Neuronal stem cell (in vitro differentiated cells): ENCODE results near the gene CYLD.
A peak's percentile ranks its signal among the peaks of the same experiment; 100 is the strongest.

Source experiments
- DNase-seq: peaks from one replicate; pipeline ENCODE4 v3.0.0-alpha.2; 2013; ENCODE audit warnings: low spot score
- H2AFZ ChIP-seq: one replicate; pipeline ENCODE4 v1.6.1; 2013; ENCODE audit warnings: mild to moderate bottlenecking, low read length, inconsistent platforms
- H2AK5ac ChIP-seq: 2 replicates; pipeline ENCODE4 v1.6.1; 2013; ENCODE audit warnings: low read depth, mild to moderate bottlenecking, inconsistent platforms, low read length, moderate library complexity, mixed read lengths
- H2BK120ac ChIP-seq: 2 replicates; pipeline ENCODE4 v1.6.1; 2013; ENCODE audit warnings: low read depth, mild to moderate bottlenecking, inconsistent platforms, low read length, moderate library complexity, mixed read lengths
- H2BK12ac ChIP-seq: one replicate; pipeline ENCODE4 v1.6.1; 2013; ENCODE audit warnings: low read length, inconsistent platforms
- H2BK15ac ChIP-seq: 2 replicates; pipeline ENCODE4 v1.6.1; 2013; ENCODE audit warnings: mild to moderate bottlenecking, low read length, inconsistent platforms, mixed read lengths
- H2BK5ac ChIP-seq: one replicate; pipeline ENCODE4 v1.6.1; 2013; ENCODE audit warnings: inconsistent platforms, mild to moderate bottlenecking, low read length, moderate library complexity
- H3K14ac ChIP-seq: one replicate; pipeline ENCODE4 v1.6.1; 2013; ENCODE audit warnings: low read length, inconsistent platforms
- H3K18ac ChIP-seq: 2 replicates; pipeline ENCODE4 v1.6.1; 2013; ENCODE audit warnings: low read length, inconsistent platforms
- H3K23ac ChIP-seq: 2 replicates; pipeline ENCODE4 v1.6.1; 2013; ENCODE audit warnings: low read depth, mild to moderate bottlenecking, mixed read lengths, low read length, inconsistent platforms; ENCODE audit not compliant: poor library complexity
- H3K27ac ChIP-seq: replicated peaks from 3 replicates; pipeline ENCODE4 v1.5.1; 2013; ENCODE audit warnings: low read length, inconsistent platforms
- H3K27me3 ChIP-seq, 3 experiments: 2 replicates each; pipeline ENCODE4 v1.6.1; 2013; ENCODE audit warnings: low read length in 3 of 3, mild to moderate bottlenecking in 2 of 3, inconsistent platforms in 1 of 3, low read depth in 1 of 3, mixed read lengths in 1 of 3, moderate library complexity in 1 of 3; ENCODE audit not compliant: control insufficient read depth in 3 of 3, insufficient read depth in 3 of 3
- H3K36me3 ChIP-seq, 2 donors: replicated peaks in 1 of 2; 2 replicates each; pipeline ENCODE4 v1.6.1; 2013; ENCODE audit warnings: low read length in 2 of 2; ENCODE audit not compliant: control insufficient read depth in 2 of 2, insufficient read depth in 2 of 2
- H3K4ac ChIP-seq: 2 replicates; pipeline ENCODE4 v1.6.1; 2013; ENCODE audit warnings: inconsistent platforms, mild to moderate bottlenecking, low read length, moderate library complexity
- H3K4me1 ChIP-seq, 2 donors: 1 replicate in 1 of 2; 2 replicates in 1 of 2; pipeline ENCODE4 v1.6.1; 2013; ENCODE audit warnings: low read length in 2 of 2, low read depth in 1 of 2; ENCODE audit not compliant: control insufficient read depth in 2 of 2, insufficient read depth in 1 of 2
- H3K4me2 ChIP-seq: one replicate; pipeline ENCODE4 v1.6.1; 2013; ENCODE audit warnings: mild to moderate bottlenecking, low read length, inconsistent platforms; ENCODE audit not compliant: insufficient read depth, poor library complexity, severe bottlenecking
- H3K4me3 ChIP-seq, 2 donors: 2 replicates each; pipeline ENCODE4 v1.5.1; 2013; ENCODE audit warnings: low read length in 2 of 2, mild to moderate bottlenecking in 2 of 2, inconsistent platforms in 1 of 2, moderate library complexity in 1 of 2
- H3K79me1 ChIP-seq: one replicate; pipeline ENCODE4 v1.6.1; 2013; ENCODE audit warnings: low read depth, mild to moderate bottlenecking, inconsistent platforms, low read length, moderate library complexity
- H3K9ac ChIP-seq: one replicate; pipeline ENCODE4 v1.6.1; 2013; ENCODE audit warnings: mild to moderate bottlenecking, low read depth, low read length, inconsistent platforms; ENCODE audit not compliant: poor library complexity
- H3K9me3 ChIP-seq, 2 donors: replicated peaks in 1 of 2; 2 replicates each; pipeline versions ENCODE3 to v1.6.1; 2013; ENCODE audit warnings: low read length in 2 of 2, mild to moderate bottlenecking in 2 of 2, inconsistent platforms in 1 of 2, low read depth in 1 of 2, mixed read lengths in 1 of 2, moderate library complexity in 1 of 2; ENCODE audit not compliant: control insufficient read depth in 2 of 2, insufficient read depth in 1 of 2
- H4K8ac ChIP-seq: one replicate; pipeline ENCODE4 v1.6.1; 2013; ENCODE audit warnings: low read depth, mild to moderate bottlenecking, inconsistent platforms, low read length, moderate library complexity
- H4K91ac ChIP-seq: one replicate; pipeline ENCODE4 v1.6.1; 2013; ENCODE audit warnings: low read length, low read depth, mild to moderate bottlenecking, inconsistent platforms; ENCODE audit not compliant: poor library complexity
- WGBS, 2 donors: extraction: QIAGEN DNeasy Blood & Tissue Kit; methylation state at CpG; one replicate each; pipeline ENCODE4 v1.1.7; 2013; ENCODE audit warnings: missing lambda C conversion rate in 2 of 2, mixed read lengths in 1 of 2; ENCODE audit not compliant: insufficient read length in 2 of 2, insufficient replicate concordance in 1 of 2; ENCODE audit errors: extremely low coverage in 2 of 2; 5-methylcytosine and 5-hydroxymethylcytosine counted together

CYLD gene

DNA sequence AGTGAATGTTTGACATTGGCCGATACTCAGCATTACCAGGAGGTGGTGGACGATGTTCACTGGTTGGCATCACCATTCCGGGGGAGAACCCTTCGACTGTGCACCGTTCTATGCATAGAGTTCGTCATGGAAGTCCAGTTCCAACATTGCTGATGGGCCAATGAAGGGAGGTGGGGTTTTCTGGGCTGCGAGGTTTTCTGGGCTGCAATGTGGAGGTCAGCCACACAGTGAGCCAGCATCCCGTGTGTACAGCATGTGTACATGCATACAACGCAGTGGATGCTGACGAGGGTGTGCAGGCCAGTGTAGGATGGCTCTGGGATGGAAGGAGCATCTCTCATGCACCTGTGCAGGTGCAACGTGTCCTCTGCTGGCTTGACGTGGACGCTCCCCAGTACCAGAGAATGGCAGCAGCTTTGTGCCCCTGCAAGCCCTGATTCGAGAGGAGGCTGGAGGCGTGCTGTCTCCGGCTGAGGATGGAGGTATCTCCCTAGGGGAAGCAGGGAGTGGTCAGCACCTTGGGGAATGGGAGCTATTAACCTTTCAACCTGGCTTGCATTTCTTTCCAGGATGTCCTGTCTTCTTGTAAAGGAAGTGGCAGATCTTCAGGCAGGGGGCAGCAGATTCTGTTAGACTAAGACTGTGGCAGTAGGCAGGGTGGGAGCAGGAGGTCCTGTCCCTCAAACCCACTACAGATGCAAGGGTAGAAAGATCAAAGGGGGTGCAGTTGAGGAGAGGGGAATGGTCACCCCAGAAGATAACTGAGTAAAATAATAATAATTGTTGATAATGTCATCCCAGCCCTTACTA lies 98.2 kb downstream of the CYLD start:
- no peak overlapping the region for H3K23ac ChIP-seq
- H3K4me3 ChIP-seq, result peak overlapping the region in 1 of 2 donors; percentile 20
- H3K79me1 ChIP-seq, result no peaks in the 10 kb centered on the region
- no peak overlapping the region for H2BK120ac ChIP-seq
- H4K8ac ChIP-seq, result peak overlapping the region; percentile 19
- H3K36me3 ChIP-seq, result no peaks in the 10 kb centered on the region
- no peak overlapping the region for H3K4ac ChIP-seq
- H3K27ac ChIP-seq, result no peak overlapping the region
- no peak overlapping the region for H3K18ac ChIP-seq
- peaks cover 0 to 39% (median 9%) of the 10 kb centered on the region in 3 experiments for H3K27me3 ChIP-seq
- H2AK5ac ChIP-seq, result no peak overlapping the region
- peaks cover 0 to 2% of the 10 kb centered on the region in 2 donors for H3K9me3 ChIP-seq
- no peak overlapping the region for H4K91ac ChIP-seq
- peaks cover 5 to 6% of the 10 kb centered on the region in 2 donors for H3K4me1 ChIP-seq
- no peak overlapping the region for H3K4me2 ChIP-seq
- no peak overlapping the region for H2BK12ac ChIP-seq
- no peak overlapping the region for H2AFZ ChIP-seq
- no peak overlapping the region for H2BK5ac ChIP-seq
- no CpG with 5 or more reads among the region's 16 CpGs for WGBS, 2 donors
- no peak overlapping the region for H3K9ac ChIP-seq
- no peak overlapping the region for H2BK15ac ChIP-seq
- peak overlapping the region; percentile 14 for H3K14ac ChIP-seq
- no peak for DNase-seq

GRCh38 chr16:50841081-50841886 lies 99.4 kb downstream of the CYLD start:
- Histone ChIP-seq H3K27me3 (peaks cover 0 to 39% (median 9%) of the 10 kb centered on the region in 3 experiments), H3K4me3 (no peak overlapping the region), H3K14ac (no peak overlapping the region), H3K4me2 (no peak overlapping the region), H3K4ac (no peak overlapping the region), H2BK5ac (no peak overlapping the region), H4K8ac (no peak overlapping the region), H3K23ac (no peak overlapping the region), H3K4me1 (peaks cover 4 to 5% of the 10 kb centered on the region in 2 donors), H2BK15ac (no peak overlapping the region), H2AK5ac (no peak overlapping the region), H2AFZ (peak overlapping the region; percentile 54), H3K27ac (no peak overlapping the region), H3K79me1 (no peaks in the 10 kb centered on the region), H3K18ac (no peak overlapping the region), H2BK12ac (no peak overlapping the region), H3K36me3 (no peaks in the 10 kb centered on the region), H3K9me3 (peaks cover 0 to 2% of the 10 kb centered on the region in 2 donors), H3K9ac (no peak overlapping the region), H4K91ac (no peak overlapping the region), H2BK120ac (no peak overlapping the region)
- no CpG with 5 or more reads among the region's 44 CpGs for WGBS, 2 donors
- no peak for DNase-seq

GRCh38 chr16:50842013-50842505 lies 100.2 kb downstream of the CYLD start:
- Histone ChIP-seq H2BK12ac (no peak overlapping the region), H2AK5ac (peak overlapping the region; percentile 39), H3K27ac (no peak overlapping the region), H3K18ac (peak overlapping the region; percentile 9), H2BK15ac (peak overlapping the region; percentile 76), H3K4me1 (peaks cover 0 to 4% of the 10 kb centered on the region in 2 donors), H3K27me3 (peaks cover 0 to 34% (median 9%) of the 10 kb centered on the region in 3 experiments), H3K79me1 (no peaks in the 10 kb centered on the region), H2BK5ac (no peak overlapping the region), H2AFZ (no peak overlapping the region), H2BK120ac (no peak overlapping the region), H4K91ac (no peak overlapping the region), H4K8ac (no peak overlapping the region), H3K9me3 (peaks cover 0 to 2% of the 10 kb centered on the region in 2 donors), H3K4me2 (no peak overlapping the region), H3K36me3 (no peaks in the 10 kb centered on the region), H3K9ac (no peak overlapping the region), H3K4me3 (no peak overlapping the region), H3K14ac (no peak overlapping the region), H3K23ac (no peak overlapping the region), H3K4ac (no peak overlapping the region)
- WGBS, 2 donors, result no CpG with 5 or more reads among the region's 17 CpGs
- no peak for DNase-seq

- no peak overlapping the region for H3K4me3 ChIP-seq
- H2BK12ac ChIP-seq, result no peak overlapping the region
- peak overlapping the region; percentile 22 for H2AK5ac ChIP-seq
- no peak overlapping the region for H3K14ac ChIP-seq
- H2BK120ac ChIP-seq, result no peak overlapping the region
- H3K4ac ChIP-seq, result no peak overlapping the region
- H3K36me3 ChIP-seq, result no peaks in the 10 kb centered on the region
- H2BK15ac ChIP-seq, result peak overlapping the region; percentile 76
- H3K9ac ChIP-seq, result no peak overlapping the region
- H4K8ac ChIP-seq, result no peak overlapping the region
- peaks cover 0 to 2% of the 10 kb centered on the region in 2 donors for H3K9me3 ChIP-seq
- no peak overlapping the region for H3K23ac ChIP-seq
- no peak overlapping the region for H4K91ac ChIP-seq
- no peak overlapping the region for H2AFZ ChIP-seq
- H3K4me1 ChIP-seq, result peaks cover 0 to 4% of the 10 kb centered on the region in 2 donors
- H3K27ac ChIP-seq, result no peak overlapping the region
- no peak overlapping the region for H3K4me2 ChIP-seq
- DNase-seq, result no peak
- no CpG with 5 or more reads among the region's 4 CpGs for WGBS, 2 donors
- no peak overlapping the region for H2BK5ac ChIP-seq
- no peak overlapping the region for H3K18ac ChIP-seq
- no peaks in the 10 kb centered on the region for H3K79me1 ChIP-seq
- H3K27me3 ChIP-seq, result peaks cover 0 to 32% (median 9%) of the 10 kb centered on the region in 3 experiments
Measured at GRCh38 chr16:50842589-50842988, 100.7 kb downstream of the CYLD start.
